Activated CD4-positive, alpha-beta T cell treated with anti-CD3 and anti-CD28 coated beads, Interleukin-2, amount 50 U/mL, for 1 hour (primary cell): ENCODE measurements around the gene HOXC11.

Source experiments
- DNase-seq: peaks from one replicate; pipeline ENCODE4 v3.0.0-alpha.2; 2020

The HOXC11 gene

GRCh38 chr12:53985994-53986685, 13.2 kb downstream of the HOXC11 start:
- DNase-seq = no peak

GRCh38 chr12:53986686-53987483, 14.0 kb downstream of the HOXC11 start:
- DNase-seq = no peak

- no peak for DNase-seq
Observed at GRCh38 chr12:53987787-53988230, 14.9 kb downstream of the HOXC11 start.

- DNase-seq = no peak
Observed at GRCh38 chr12:53988541-53989226, 15.8 kb downstream of the HOXC11 start.

- DNase-seq = no peak
Observed at GRCh38 chr12:53989227-53990113, 16.5 kb downstream of the HOXC11 start.

GRCh38 chr12:53990311-53991076, 17.6 kb downstream of the HOXC11 start:
- no peak for DNase-seq

GRCh38 chr12:53991077-53991460, 18.1 kb downstream of the HOXC11 start:
- no peak for DNase-seq

GRCh38 chr12:53992377-53992889, 19.5 kb downstream of the HOXC11 start:
- DNase-seq = no peak

GRCh38 chr12:53993162-53994008, 20.5 kb downstream of the HOXC11 start:
- no peak for DNase-seq

GRCh38 chr12:53994009-53994263, 21.0 kb downstream of the HOXC11 start:
- DNase-seq = no peak

GRCh38 chr12:53994264-53995001, 21.5 kb downstream of the HOXC11 start:
- no peak for DNase-seq

GRCh38 chr12:53995002-53995377, 22.1 kb downstream of the HOXC11 start:
- no peak for DNase-seq

- no peak for DNase-seq
Observed at GRCh38 chr12:53995378-53996239, 22.7 kb downstream of the HOXC11 start.

GRCh38 chr12:53996240-53997203, 23.6 kb downstream of the HOXC11 start:
- DNase-seq = no peak

GRCh38 chr12:53997204-53998109, 24.5 kb downstream of the HOXC11 start:
- no peak for DNase-seq

GRCh38 chr12:53998110-53998899, 25.4 kb downstream of the HOXC11 start:
- no peak for DNase-seq
